Fibroblast of the conjunctiva (primary cell): ENCODE results near the gene FMN1.

Experiments
- DNase-seq: peaks from one replicate; pipeline ENCODE4 v3.0.0-alpha.2; 2010; ENCODE audit warnings: low read depth

FMN1 gene

DNA sequence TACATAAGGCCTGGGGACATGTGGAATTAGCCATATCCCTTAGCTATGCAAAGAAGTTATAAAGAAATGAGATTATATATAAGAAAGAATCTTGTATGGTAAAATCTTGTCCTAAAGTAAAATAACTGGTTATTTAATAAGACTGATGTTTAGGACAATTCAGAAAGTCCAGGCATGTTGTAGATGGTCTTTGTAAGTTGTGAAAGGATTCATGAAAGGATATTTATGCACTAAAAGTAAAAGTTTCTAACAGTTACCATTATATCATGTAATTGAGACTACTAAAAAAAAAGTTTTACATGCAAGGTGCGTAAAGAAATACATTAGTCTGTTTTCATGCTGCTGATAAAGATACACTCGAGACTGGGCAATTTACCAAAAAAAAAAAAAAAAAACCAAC lies 146.3 kb downstream of the FMN1 start:
- no peak for DNase-seq

DNA sequence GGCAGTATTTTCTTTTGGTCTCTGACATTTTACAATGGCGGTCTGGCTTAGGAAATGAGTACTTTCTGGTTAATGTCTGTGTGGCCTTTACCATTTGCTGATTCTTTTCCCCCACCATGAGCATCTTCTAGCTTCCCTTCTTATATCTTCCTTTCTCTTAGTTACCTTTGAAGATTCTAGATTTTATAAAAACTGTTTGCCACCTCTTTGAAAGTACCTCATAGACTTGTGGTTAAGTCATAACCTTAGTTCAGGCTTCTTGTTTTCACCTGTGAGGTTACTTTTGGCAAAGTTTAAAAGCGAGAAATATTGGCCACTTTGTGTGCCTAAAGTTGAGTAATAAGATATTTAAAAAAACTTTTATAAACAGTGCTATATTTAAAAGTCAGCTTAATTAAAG lies 147.4 kb downstream of the FMN1 start:
- no peak for DNase-seq

DNA sequence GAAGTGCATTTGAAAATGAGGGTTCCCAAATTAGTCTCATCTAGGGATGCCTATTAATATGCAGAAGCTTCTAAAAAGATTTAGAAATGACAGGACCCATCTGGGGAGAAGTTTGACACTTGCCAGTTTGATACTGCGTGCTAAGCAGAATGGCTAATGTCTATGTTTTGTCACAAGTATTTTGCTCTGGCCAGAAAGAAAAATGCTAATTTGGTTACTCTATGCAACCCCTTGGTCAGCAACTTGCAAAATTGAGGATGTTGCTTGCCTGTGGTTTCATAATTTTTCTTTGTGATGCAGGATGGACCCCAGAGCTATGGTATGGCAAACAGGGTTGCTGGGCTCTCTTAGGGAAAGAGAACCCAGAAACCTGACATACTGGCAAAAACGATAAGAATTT lies 148.2 kb downstream of the FMN1 start:
- no peak for DNase-seq

DNA sequence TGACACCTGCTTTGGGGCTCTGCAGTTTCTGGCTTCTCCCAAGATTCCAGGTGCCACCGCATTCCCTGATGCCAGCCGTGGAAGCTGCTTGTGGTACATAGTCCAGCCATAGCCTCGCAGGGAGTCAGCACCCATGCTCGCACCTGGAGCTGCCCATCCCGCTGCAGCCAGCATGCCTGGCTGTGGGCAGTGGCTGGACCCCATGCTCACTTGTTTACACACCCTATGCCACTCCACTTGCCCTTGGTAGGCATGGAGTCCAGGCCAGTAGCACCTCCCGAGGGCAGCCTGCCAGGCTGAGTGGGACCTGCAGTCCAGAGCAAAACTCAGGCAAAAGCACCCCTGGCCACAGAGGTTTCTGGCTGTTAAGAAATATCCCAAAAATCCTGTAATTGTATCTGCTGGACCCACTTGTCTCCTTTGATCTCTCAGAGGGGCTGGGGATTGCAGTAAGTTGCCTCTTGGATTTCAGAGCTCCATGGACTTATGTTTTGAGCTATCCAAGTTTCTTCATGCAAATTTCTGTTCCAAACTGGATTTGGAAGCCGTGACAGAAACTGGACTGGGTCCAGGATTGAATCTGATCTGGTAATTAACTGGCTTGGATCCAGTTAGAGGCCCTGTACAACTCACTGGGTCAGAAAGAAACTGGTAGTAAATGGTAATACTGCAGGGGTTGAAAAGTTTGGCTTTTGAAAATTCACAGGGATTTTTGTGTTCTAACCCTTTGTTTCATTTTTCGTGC lies 149.3 kb downstream of the FMN1 start:
- no peak for DNase-seq

DNA sequence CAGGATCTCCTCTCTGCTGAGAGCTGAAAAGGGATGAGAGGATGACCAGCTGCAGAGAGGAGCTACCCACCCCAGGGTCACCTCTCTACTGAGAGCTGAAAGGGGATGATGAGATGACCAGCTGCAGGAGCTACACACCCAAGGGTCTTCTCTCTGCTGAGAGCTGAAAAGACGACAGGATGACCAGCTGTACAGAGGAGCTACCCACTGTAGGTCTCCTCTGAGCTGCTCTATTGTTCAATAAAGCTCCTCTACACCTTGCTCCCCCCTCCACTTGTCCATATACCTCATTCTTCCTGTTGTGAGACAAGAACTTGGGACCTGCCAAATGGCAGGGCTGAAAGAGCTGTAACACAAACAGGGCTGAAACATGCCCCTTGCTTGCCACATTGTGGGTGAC lies 149.9 kb downstream of the FMN1 start:
- no peak for DNase-seq

DNA sequence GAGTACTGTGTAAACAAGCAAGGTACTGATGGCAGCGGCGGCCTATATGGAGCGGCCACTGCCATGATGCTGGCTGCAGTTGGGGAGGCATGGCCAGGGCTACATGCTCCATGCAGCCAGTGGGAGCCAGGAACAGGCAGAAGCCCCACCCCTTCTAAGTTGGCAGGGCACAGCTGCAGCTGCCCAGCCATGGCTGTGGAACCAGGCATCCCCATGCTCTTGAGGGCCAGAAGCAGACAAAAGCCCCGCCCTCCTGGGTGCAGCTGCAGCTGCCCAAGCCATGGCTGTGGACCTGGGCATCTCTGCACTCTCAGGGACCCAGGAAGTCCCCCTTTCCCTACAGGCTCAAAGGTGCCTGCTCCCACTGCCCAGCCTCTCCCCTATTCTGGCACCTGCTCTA lies 150.9 kb downstream of the FMN1 start:
- DNase-seq: no peak

DNA sequence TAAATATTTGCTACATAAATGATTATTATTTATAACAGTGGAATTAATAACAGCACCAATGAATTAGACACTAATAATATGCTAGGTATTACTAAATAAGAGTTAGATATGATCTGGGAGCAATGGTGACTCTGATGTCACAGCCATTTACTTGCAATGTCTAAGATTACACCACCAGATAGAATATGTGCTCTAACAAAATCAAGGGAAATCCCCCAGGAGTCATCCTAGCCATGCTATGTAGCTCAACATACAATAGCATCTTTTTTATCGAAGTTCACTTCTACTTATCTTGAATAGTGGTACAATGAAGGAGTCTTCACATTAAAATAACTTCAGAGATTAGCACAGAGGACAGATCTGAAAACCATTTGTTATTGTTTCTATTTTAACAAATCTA lies 154.0 kb downstream of the FMN1 start:
- DNase-seq: no peak

DNA sequence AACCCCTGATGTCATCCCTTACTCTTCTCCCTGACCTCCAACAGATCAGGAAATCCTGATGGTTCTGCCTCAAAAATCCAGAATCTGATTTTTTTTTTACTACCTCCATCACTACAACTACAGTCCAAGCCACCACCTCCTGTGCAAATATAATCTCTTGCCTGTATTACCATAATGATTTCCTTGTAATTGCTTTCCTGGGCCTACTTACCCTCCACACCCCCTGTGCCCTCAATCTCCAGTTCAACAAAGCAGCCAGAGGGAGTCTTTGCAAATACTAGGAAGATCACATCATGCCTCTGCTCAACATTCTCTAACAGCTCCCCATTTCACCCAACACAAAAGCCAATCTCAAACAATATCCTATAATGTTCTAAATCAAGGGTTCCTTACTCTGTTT lies 159.9 kb downstream of the FMN1 start:
- no peak for DNase-seq

DNA sequence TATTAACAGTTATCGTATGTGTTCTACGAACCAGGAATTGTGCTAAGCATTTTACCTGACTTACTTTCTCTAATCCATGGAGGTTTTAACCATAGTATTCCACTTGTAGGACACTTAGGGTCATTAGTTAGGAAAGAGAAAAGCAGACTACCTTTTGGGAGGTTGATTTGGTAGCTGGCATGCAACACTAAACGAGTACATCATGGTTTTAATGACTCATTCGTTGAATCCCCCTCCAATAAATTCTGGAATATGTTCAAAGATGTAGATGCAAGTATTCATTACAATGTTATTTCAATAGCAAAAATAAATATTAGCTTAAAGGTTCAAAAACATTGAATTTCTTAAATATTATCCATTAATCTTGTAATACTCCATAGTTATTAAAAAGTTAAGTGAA lies 162.5 kb downstream of the FMN1 start:
- DNase-seq: no peak

DNA sequence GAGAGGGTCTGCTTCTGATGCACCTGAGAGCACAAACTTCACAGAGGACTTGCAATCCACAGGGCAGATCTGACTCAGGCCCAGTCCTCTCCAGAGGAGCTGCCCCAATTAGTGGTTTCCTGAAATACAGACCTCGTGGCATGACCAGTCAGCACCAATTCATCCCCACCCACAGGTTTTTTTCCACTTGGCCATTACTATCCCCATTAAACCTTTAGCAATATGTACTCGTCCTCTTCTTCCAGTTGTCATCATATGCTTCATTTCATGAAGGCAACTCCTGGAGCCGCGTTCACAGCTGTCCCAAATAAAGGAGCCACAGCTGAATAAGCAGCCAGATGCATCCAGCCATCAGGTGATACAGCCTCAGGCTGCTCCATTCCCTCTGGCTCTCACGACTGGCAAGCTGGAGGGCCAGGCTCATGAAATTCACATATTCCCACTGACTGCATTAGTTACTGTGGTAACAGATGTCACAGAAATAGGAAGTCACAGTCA lies 163.1 kb downstream of the FMN1 start:
- no peak for DNase-seq

DNA sequence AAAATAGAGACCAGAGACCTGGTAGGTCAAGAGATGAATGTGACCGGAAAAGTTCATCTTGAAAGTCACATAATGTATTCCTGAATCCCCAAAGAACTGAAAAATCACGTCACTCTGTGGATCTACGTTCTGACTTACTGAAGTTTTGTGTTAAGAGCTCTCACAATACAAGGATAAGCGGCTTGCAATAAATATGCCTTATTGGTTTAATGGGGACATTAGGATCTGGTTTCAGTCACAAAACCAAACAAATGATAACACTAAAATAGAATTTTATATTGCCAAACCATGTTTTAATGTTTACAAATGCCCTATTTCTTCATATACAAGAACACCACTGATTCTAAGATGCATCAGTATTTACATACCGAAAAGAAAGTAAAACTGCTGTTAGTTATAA lies 164.2 kb downstream of the FMN1 start:
- no peak for DNase-seq

DNA sequence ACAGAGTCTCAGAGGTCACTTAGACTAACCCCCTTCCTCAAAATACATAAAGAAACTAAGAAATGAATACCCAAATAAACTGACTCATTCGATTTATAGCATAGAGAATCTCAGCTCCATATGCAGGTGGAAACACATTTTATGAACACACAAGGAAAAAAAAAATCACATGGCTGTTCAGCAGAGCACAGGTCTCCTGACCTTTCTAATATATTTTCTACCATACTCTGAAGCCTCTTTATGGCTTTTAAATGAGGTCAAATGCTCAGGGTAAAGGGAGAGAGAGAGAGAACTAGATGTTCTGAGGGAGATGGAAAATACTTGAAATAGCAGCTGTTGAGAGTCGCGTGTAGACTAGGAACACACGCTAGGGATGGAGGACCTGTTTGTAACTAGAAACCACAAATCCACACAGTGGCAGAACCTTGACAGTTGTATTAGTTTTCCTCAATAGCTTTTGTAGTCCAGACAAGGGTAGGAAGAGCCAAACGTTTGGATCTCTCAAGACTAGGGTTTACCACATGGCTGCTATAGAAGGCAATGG lies 165.3 kb downstream of the FMN1 start:
- no peak for DNase-seq

DNA sequence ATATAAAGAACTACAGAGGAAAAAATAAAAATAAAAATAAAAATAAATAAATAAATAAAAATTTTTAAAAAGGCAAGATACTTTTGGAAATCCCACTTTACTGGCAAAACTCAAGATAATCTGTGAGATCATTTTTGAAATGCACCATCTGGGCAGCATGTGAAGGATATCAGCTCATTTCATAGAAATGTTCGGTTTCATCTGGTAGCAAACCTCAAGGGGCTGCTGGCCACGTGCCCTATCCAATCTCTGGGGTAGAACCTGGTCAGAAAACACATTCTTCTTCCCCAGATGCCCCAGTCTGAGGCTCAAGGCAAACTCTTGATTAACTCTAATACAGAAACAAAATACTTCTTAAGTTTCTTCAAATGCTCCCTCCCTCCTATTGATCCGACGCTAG lies 166.0 kb downstream of the FMN1 start:
- no peak for DNase-seq

DNA sequence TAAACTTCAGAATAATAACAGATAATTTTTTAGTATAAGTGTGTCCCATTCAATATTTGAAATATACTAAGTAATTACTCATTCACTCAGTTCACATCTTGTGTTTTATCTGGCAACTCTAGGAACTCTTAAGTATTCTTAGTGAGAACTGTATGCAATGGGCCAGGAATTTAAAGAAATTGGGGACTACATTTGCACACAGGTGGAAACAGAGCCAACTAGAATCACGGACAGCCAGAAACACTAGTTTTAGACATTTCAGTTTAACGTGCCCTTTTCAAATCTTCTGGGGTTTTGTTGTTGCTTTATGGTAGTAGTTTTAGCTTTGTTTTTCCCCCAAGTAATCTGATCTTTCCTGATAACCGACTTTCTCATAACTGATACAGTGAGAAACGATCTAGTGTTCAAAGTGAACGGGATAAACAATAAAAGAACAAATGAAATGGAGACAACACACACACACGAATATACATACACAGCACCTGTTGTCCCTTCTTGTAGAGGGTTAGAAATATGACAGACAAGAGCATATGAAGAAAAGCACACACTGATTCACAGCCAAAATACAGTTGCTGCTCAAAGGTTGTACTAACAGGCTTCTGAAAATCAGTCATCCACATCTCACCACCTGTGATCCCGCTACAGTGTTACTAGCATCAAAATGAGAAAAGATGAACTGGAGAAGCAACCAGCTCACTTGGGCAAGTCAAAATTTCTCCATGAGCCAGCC lies 167.0 kb downstream of the FMN1 start:
- DNase-seq: no peak

DNA sequence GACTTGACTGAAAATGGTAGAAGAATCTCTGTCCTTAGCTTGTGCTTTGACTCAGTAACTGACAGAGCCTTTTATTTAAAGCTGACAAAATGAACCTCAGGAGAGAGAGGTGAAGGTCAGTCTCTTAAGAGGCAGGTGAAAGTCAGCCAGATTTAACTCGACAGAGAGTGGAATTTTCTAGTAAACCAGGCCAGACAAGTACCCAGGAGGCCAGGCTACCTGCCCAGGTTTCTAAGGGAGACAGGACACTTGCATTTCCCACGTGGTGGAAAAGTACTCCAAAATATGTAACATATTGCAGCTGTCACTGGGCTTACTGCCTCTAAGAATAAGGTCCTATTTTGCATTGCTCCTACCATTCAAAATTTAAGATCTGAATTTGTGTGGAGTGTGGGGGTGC lies 167.9 kb downstream of the FMN1 start:
- no peak for DNase-seq

DNA sequence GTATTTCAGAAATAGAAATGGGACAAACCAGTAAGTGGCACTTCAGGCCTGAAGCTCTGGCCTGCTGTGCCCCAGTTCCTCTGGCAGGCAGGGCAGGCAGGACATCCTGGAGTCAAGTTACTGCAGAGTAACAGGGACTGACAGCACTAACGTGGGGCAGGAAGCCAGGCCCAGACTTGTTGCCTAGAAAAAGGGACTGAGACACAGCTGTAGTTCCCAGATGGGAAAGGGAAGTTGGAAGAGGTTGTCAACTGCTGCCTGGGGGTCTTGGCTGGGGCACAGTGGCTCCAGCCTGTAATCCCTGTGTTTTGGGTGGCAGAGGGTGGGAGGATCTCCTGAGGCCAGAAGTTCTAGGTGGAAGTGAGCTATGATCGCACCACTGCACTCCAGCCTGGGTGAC lies 171.9 kb downstream of the FMN1 start:
- no peak for DNase-seq

DNA sequence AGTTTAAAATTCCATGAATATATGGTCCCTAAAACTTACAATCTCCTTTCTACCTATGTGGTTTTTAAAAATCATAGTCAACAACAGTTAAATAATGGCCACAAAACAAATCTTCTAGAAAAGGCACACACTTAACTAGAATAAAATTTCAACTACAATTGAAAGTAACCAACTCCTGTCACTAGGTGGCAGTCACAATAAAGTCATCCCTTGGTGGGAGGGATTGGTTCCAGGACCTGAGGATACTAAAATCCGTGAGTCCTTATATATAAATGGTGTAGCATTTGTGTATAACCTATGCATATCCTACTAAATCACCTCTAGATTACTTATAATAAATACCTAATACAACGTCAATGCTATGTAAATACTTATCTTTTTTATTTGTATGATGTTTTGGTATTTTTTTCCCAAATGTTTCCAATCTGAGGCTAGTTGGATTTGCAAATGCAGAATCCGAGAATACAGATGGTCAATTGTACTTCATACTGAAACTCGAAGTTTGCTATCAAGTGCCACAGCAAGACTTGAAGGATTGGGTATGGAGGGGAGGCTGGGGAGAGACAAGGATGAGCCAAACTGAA lies 172.6 kb downstream of the FMN1 start:
- peak; percentile 49 for DNase-seq

DNA sequence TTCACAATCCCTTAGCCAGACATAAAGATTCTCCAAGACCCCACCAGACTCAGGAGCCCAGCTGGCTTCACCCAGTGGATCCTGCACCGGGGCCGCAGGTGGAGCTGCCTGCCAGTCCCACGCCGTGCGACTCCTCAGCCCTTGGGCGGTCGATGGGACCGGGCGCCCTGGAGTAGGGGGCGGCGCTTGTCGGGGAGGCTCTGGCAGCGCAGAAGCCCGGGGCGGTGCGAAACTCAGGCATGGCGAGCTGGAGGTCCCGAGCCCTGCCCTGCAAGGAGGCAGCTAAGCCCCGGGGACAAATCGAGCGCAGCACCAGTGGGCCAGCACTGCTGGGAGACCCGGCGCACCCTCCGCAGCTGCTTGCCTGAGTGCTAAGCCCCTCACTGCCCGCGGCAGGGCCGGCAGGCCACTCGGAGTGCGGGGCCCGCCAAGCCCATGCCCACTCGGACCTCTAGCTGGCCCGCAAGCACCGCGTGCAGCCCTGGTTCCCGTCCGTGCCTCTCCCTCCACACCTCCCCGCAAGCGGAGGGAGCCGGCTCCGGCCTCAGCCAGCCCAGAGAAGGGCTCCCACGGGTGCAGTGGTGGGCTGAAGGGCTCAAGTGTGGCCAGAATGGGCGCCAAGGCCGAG lies 175.0 kb downstream of the FMN1 start:
- DNase-seq: no peak

DNA sequence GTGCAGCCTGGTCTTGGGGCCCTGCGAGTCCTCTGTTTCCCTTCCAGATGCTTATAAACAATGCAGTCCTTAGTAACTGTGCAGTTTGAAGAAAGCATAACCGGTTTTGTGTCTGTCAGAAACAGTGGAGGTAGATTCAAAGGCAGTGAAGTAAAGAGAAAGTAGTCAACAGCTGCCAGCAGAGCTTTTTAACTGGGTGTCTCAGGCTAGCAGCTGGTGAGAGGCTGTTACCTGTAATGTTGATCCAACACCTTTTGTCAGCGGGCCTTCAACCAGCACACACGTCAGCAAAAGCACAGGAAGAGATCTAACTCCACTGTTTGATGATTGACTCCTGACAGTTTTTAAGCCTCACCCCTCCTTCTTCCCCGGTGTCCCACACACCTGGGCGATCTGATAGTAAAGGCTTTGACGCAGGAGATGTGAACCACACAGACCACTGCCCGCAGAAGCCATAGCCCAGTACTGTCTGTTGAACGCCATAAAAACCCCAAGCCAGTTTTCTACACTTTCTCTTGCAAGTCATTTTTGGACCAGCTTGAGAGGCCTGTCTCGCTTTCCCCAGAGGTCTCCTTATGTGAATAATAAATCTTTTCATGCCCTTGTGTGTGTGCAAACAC lies 178.0 kb downstream of the FMN1 start:
- DNase-seq: no peak

DNA sequence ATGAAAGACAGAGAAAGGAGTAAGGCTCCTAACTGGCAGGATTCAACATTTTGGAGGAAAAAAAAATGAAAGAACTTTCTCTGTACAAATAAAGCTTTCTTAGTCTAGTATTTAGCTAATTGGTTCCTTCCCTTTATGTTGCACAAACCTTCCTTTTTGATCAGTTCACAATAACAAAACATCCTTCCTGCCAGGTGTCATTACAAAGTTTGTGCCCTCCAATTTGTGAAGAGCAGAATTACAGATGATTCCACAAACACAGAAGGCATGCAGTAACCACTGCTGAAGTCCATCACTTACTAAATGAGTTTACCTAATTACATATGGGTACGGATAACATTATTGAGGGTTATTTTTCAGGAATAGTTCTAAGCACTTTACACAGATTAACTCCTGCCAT lies 179.9 kb downstream of the FMN1 start:
- DNase-seq: no peak

DNA sequence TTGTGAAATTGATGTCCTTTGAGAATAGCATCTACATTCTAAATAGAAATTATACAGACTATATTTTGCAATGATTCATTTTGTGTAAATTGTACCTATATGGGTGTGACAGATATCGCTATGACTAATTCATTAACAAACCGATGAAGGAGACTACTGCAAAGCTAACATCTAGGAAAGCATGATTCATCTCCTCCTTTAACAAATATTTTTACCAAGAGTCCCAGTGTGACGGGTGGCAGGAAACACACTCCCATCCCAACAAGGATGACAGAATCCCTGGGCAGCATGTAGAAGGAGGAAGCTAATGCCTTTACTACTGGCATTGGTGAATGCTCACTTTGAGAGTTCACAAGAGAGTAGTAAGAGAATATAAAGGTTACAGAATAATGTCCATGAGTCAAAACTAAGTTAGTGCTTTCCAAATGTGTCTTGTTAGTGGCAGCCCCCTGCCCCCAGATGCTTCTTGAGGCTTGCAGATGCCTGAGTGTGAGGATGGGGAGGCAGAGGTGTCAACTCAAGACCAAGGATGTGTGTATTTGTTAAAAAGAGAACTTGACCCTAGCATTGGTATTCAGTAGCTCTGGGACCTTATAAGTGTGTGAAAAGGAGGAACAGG lies 180.6 kb downstream of the FMN1 start:
- no peak for DNase-seq

DNA sequence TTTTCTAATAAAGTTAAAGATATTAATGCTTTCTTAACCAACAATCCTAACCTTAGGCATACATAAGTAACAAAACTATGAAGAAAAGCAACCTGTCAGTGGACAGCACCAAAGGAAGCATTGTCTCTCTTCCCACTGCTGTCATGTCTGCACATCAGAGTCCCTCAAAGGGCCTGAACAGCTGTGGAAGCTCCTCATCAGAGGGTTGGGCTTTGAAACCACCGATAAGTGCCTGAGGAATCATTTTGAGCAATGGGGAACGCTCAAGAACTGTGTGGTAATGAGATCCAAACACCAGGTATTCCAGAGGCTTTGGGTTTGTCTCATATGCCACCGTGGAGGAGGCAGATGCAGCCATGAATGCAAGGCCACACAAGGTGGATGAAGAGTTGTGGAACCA lies 182.5 kb downstream of the FMN1 start:
- no peak for DNase-seq
